Vagina (tissue), 2 donors: ENCODE data around the gene COX5B. TPM values are rescaled to one million over a fixed set of nuclear protein-coding genes. Genes with fewer than 3 reads are reported as not detected.

ENCODE experiments used
- DNase-seq, 2 donors: peaks; one replicate each; pipeline ENCODE4 v3.0.0-alpha.2; 2017; ENCODE audit errors: extremely low spot score in 2 of 2
- H3K27ac ChIP-seq: fragments of 200-600 bp; sonication (generic); one replicate; pipeline ENCODE4 v1.5.1; 2019
- H3K27me3 ChIP-seq: fragments of 200-600 bp; sonication (generic); one replicate; pipeline ENCODE4 v1.5.1; 2019
- H3K36me3 ChIP-seq, 2 donors: fragments of 200-600 bp; sonication (generic); one replicate each; pipeline ENCODE4 v1.5.1; 2017 to 2019
- H3K4me1 ChIP-seq: fragments of 200-600 bp; sonication (generic); one replicate; pipeline ENCODE4 v1.5.1; 2019
- H3K4me3 ChIP-seq, 2 donors: fragments of 200-600 bp; sonication (generic); 1 replicate in 1 of 2; 2 replicates in 1 of 2; pipeline ENCODE4 v1.5.1; 2016 to 2019
- H3K9me3 ChIP-seq: fragments of 200-600 bp; sonication (generic); one replicate; pipeline ENCODE4 v1.5.1; 2019
- POLR2A ChIP-seq, 2 donors: fragments of 450-650 bp; IDR thresholded peaks; one replicate each; pipeline ENCODE4 v1.6.1; 2017; ENCODE audit warnings: antibody characterized with exemption in 2 of 2, mild to moderate bottlenecking in 2 of 2, moderate library complexity in 2 of 2
- POLR2AphosphoS5 ChIP-seq, 2 donors: sonication (generic); formaldehyde crosslinking; IDR thresholded peaks; one replicate each; pipeline ENCODE4 v1.9.0; 2017; ENCODE audit warnings: antibody characterized with exemption in 2 of 2, mild to moderate bottlenecking in 2 of 2, low read depth in 1 of 2; ENCODE audit not compliant: insufficient read depth in 1 of 2
- intact Hi-C: fragments of 100-400 bp; cut with DNase I; formaldehyde crosslinking; loops from one replicate; pipeline ENCODE4 v1.15.1; 2023
- total RNA-seq: library from RNA; depleted of rRNA; stranded (reverse); fragments of >200 nt; gene quantifications from one replicate; pipeline ENCODE4 v1.2.3, GENCODE V29; 2016
- TF ChIP-seq, protein P1 (sequence below), 3 experiments: fragments of 450-650 bp in 2 of 3; fragments of 200-600 bp in 1 of 3; sonication (generic) in 1 of 3; IDR thresholded peaks; one replicate each; pipeline ENCODE4 v1.5.1; 2017 to 2019; ENCODE audit warnings: antibody characterized with exemption in 3 of 3, mild to moderate bottlenecking in 2 of 3, moderate library complexity in 2 of 3

COX5B gene
- total RNA-seq, 1 donor from 2014 or later, result 481 TPM

DNA sequence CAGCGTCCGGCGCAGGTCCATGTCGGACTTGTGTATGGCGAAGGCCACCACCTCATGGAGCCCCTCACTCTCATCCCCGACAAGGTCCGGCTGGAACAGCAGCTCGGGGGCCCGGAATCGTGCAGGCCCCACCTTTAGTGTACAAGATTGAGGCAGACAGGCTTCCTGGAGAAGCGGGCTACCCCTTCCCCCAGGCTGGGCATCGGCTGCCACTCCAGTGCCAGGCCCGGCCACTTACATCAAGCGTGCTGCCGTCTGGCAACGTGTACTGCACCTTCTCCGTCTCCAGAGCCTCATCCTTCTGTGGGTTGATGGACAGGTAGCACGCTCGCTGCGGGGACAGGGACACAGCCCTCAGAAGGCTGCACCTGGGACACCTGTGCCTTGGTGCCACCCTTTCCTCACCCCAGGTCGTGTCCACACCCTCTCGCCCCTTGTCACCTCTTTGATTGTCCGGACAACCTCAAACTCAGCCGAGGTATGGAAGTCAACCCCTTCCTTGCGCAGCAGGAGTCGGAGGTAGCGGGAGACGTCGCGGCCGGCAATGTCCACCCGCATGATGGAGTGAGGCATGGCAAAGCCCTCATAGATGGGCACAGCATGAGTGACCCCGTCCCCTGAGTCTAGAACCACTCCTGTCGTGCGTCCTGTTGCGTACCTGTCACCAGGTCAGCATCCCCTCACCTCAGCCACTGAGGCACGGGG, 12.3 kb downstream of the COX5B start:
- DNase-seq, result no peak

DNA sequence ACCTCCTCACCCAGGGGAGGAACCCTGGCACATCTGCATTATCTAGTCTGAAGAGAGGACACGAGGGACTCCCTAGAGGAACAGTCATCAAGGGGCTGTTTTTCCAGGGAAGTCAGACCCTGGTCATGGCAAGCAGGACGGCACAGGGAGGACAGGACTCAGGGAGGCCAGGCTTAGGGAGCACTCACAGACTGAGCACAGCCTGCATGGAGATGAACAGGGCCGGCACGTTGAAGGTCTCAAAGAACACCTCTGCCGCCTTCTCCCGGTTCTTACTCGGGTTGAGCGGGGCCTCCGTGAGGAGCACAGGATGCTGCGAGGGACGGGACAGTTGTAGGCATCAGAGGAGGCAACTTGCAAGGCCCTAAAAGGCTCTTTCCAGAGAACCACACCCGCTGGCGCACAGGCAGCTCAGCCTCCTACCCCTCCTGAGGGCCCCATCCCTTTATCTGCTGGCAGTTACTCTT, 12.9 kb downstream of the COX5B start:
- no peak for TF ChIP-seq POLR2A (IDR thresholded peaks at IDR 0.05)
- Histone ChIP-seq H3K4me3 (no peak overlapping the region), H3K27me3 (no peaks in the 10 kb centered on the region), H3K4me1 (peaks cover 33% of the 10 kb centered on the region), H3K27ac (no peak overlapping the region), H3K36me3 (peaks cover 0 to 31% of the 10 kb centered on the region in 2 donors), H3K9me3 (no peaks in the 10 kb centered on the region)
- DNase-seq, result no peak
- intact Hi-C loops, result no loop called here

More for the DNA sequence above, 12.3 kb downstream of the COX5B start:
- Histone ChIP-seq H3K27me3 (no peaks in the 10 kb centered on the region), H3K4me1 (peaks cover 32% of the 10 kb centered on the region), H3K4me3 (no peak overlapping the region), H3K36me3 (peaks cover 0 to 31% of the 10 kb centered on the region in 2 donors), H3K27ac (no peak overlapping the region), H3K9me3 (no peaks in the 10 kb centered on the region)
- intact Hi-C loops, result no loop called here
- TF ChIP-seq POLR2AphosphoS5 (IDR thresholded peaks at IDR 0.05; ENCODE audit: insufficient read depth in 1 of 2, low read depth in 1 of 2) (no peak), POLR2A (IDR thresholded peaks at IDR 0.05) (no peak)
- TF ChIP-seq, protein P1, sequence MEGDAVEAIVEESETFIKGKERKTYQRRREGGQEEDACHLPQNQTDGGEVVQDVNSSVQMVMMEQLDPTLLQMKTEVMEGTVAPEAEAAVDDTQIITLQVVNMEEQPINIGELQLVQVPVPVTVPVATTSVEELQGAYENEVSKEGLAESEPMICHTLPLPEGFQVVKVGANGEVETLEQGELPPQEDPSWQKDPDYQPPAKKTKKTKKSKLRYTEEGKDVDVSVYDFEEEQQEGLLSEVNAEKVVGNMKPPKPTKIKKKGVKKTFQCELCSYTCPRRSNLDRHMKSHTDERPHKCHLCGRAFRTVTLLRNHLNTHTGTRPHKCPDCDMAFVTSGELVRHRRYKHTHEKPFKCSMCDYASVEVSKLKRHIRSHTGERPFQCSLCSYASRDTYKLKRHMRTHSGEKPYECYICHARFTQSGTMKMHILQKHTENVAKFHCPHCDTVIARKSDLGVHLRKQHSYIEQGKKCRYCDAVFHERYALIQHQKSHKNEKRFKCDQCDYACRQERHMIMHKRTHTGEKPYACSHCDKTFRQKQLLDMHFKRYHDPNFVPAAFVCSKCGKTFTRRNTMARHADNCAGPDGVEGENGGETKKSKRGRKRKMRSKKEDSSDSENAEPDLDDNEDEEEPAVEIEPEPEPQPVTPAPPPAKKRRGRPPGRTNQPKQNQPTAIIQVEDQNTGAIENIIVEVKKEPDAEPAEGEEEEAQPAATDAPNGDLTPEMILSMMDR (IDR thresholded peaks at IDR 0.05), result no peak

DNA sequence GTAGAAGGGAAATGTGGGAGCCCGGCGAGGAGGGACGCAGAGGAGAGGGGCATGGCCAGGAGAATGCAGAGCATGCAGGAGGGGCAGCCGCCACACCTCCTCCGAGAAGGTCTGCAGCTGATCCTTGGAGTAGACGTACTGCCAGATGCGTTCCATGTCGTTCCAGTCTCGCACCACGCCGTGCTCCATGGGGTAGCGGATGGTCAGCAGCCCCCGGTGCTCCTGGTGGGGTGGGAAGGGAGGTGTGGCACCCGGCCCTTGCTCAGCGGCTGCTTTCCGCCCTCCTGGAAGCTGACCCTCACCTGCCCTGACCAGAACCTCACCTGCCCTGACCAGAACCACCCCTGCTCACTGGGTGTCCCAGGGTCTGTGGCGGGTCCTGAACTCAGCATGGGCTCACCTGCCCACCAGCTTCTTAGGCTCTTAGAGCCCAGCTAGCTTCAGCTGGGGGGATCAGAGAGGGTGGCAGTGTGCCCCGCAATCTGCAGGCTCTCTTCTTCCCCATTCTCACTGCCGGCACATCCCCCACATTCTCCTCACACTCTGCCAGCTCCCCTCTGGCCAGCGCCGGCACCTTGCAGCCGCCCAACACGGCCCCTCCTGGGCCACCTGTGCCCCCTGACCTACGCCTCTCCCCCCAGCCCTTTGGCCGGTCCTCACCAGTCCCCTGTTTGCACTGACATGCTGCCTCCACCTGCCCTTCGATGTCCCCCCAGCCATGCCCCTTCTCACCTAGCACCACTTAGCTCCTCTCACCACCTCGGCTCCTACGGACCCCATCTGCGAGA, 13.6 kb downstream of the COX5B start:
- Histone ChIP-seq H3K27ac (no peak overlapping the region), H3K36me3 (peaks cover 0 to 31% of the 10 kb centered on the region in 2 donors), H3K4me1 (peaks cover 33% of the 10 kb centered on the region), H3K27me3 (no peaks in the 10 kb centered on the region), H3K9me3 (no peaks in the 10 kb centered on the region), H3K4me3 (no peak overlapping the region)
- TF ChIP-seq POLR2A (IDR thresholded peaks at IDR 0.05), result no peak
- no peak for TF ChIP-seq POLR2AphosphoS5 (IDR thresholded peaks at IDR 0.05; ENCODE audit: insufficient read depth in 1 of 2, low read depth in 1 of 2)
- TF ChIP-seq, protein P1 (IDR thresholded peaks at IDR 0.05), result no peak
- intact Hi-C loops, result no loop called here
- DNase-seq, result no peak

DNA sequence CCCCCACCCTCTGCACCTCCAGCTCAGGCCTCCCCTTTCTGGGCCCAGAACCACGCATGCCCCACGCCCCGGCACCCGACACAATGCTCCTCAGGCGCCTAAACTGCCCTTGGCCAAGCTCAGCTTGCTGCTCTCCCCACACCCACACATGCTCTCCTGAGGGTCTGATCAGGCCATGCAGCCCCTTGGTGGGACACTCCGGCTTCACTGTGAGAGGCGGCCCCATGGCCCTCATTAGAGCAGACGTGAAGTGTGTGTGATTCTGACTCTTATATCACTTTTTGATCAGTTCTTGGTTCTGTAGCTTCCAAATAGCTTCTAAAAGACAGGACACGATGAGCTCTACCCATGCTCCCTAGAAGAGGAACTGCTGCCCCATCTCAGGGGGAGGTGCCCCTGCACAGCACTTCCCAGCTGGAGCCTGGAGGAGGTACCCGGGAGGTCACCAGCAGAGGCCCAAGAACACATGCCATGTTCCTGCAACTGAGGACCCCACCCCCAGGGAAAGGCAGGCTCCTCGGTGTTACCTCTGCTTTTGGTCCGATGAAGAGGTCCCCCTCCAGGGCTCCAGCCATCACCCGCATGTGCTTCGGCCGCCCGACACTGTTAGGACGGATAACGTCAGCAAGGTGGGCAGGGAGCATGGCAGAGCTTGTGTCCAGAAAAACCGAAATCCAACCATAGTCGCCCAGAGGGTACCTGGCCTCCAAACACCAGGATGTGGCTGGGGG, 14.3 kb downstream of the COX5B start:
- Histone ChIP-seq H3K36me3 (peaks cover 0 to 31% of the 10 kb centered on the region in 2 donors), H3K27me3 (no peaks in the 10 kb centered on the region), H3K4me1 (peaks cover 41% of the 10 kb centered on the region), H3K4me3 (no peak overlapping the region), H3K9me3 (no peaks in the 10 kb centered on the region), H3K27ac (no peak overlapping the region)
- intact Hi-C loops, result no loop called here
- TF ChIP-seq POLR2A (IDR thresholded peaks at IDR 0.05) (no peak), POLR2AphosphoS5 (IDR thresholded peaks at IDR 0.05; ENCODE audit: insufficient read depth in 1 of 2, low read depth in 1 of 2) (no peak)
- TF ChIP-seq, protein P1 (IDR thresholded peaks at IDR 0.05), result no peak
- DNase-seq, result no peak

DNA sequence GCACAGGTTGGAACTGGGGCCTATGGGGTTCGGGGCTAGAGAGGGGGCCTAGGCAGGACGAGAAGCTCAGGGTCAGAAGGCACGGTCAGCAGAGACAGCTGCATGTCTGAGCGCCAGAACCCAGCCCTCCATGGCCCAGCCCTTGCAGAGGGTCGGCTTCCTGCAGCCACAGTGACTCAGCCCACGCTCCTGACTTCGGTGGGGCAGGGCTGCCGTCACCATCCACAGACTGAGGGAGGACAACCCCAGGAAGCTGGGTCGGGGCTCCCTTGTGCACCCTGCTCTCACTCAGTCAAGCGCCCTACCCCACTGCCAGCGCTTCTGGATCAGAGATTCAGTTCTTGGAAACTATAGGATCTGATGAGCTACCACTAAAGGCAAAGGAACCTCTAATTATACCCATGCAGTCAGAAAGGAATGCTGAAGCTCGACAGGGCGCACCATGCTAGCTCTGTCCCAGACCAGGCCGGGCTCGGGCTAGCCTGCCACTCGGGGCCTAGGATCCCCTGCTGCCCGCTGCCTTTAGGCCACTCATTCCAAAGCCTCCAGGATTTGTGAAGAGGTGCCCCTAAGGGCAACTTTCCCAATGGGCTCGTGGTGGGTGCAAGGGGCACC, 15.0 kb downstream of the COX5B start:
- H3K36me3 ChIP-seq, result peaks cover 0 to 31% of the 10 kb centered on the region in 2 donors
- H3K4me3 ChIP-seq, result no peak overlapping the region
- H3K27ac ChIP-seq, result no peak overlapping the region
- intact Hi-C loops, result no loop called here
- no peak for DNase-seq
- no peaks in the 10 kb centered on the region for H3K27me3 ChIP-seq
- H3K4me1 ChIP-seq, result peaks cover 42% of the 10 kb centered on the region
- no peaks in the 10 kb centered on the region for H3K9me3 ChIP-seq
- TF ChIP-seq POLR2A (IDR thresholded peaks at IDR 0.05) (no peak), POLR2AphosphoS5 (IDR thresholded peaks at IDR 0.05; ENCODE audit: insufficient read depth in 1 of 2, low read depth in 1 of 2) (no peak)
- TF ChIP-seq, protein P1 (IDR thresholded peaks at IDR 0.05), result no peak
